Activated T-cell treated with anti-CD3 and anti-CD28 coated beads for 1 hour (primary cell): Measurements from ENCODE around the gene EPHA10.
"Not testable (repeated sequence)": the region's sequence is repeated elsewhere in the genome, so short reads cannot be mapped to it uniquely, and the experiment has no call there.

ENCODE experiments used
- DNase-seq: peaks from one replicate; pipeline ENCODE4 v3.0.0-alpha.2; 2020; ENCODE audit warnings: low read depth

The EPHA10 gene

DNA sequence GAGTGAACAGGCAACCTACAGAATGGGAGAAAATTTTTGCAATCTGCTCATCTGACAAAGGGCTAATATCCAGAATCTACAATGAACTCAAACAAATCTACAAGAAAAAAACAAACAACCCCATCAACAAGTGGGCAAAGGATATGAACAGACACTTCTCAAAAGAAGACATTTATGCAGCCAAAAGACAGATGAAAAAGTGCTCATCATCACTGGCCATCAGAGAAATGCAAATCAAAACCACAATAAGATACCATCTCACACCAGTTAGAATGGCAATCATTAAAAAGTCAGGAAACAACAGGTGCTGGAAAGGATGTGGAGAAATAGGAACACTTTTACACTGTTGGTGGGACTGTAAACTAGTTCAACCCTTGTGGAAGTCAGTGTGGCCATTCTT lies 6.5 kb upstream of the EPHA10 start:
- DNase-seq = not testable (repeated sequence)

DNA sequence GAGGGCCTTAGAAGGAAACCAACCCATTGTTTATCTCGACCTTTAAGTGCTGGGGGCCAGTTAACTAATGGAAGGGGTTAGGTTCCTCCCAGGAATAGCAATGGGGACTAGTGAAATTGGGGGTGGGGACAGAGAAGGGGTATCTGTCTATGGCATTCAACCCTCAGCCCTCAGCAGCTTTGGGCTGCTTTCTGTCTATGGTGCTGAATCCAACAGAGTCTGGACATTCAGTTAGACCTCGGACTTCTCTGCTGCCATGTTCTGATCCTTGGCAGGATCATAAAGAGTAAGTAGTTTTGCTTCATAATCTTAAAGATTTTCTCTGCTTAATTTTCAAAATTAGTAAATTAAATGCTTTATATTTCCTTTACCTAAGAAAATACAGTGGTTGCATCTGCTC lies 2.6 kb upstream of the EPHA10 start:
- no peak for DNase-seq

DNA sequence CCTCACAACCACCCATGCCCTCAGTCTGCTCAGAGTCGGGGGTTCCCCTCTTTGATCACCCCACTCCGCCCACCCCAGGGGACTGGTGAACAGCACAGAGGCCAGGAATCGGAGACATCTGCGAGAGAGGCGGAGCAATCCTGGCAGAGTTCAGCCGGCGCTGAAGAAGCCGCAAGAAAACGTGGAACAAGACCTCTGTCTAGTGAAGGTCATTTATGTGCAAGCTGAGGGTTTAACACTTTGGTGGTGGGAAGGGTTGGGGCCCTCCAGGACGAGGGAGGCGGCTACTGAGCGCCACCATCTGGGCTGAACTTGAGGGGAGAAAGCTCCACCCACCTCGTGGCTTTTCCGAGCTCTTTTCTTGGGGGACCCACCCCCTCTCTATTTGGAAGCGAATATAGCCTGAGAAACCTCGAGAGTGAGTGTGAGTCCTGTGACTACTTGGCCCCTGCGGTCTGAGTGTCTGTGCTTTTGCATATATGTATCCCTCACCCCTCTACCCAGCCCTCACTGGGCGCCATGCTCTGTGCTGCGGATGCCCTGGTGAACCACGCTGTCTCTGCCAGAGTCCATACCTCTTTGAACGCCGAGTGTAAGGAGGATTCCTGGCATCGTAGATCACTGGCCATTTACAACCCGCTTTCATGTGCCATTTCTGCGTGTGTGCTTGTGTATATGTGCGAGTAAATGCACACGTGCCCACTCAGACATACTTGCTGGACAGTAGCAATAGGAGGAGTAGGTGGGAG lies 1.2 kb upstream of the EPHA10 start:
- no peak for DNase-seq

- no peak for DNase-seq
Measured at GRCh38 chr1:37764414-37764825, 500 bp downstream of the EPHA10 start.

DNA sequence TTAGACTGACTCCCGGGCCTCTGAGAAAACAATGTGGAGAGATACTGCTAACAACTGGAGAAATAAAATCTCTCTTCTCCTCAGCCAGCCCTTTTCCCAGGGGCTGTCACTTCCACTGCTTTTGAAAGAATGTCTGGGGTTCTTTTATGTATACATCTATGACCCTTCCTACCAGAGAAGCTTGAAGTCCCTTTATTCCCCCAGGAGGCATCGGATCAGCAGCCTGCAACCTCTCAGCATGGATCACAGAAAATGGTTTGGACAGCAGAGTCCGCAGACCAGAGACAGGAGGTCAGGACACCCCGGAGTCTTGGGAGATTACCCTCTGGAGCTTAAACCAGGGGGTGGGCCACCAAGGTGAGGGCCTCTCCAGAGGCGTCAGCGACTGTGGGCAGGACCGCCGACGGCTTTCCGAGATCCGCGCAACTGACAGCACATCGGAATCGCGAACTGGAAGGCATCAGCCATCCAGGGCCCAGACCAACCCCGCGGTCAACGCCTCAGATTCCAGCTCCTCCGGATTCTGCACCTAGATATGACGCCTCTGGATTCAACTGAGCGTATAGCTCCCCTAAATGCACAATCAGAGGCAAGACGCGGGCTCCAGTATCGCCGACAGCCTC lies 1.0 kb downstream of the EPHA10 start:
- no peak for DNase-seq

GRCh38 chr1:37762516-37762915 lies 2.4 kb downstream of the EPHA10 start:
- no peak for DNase-seq

DNA sequence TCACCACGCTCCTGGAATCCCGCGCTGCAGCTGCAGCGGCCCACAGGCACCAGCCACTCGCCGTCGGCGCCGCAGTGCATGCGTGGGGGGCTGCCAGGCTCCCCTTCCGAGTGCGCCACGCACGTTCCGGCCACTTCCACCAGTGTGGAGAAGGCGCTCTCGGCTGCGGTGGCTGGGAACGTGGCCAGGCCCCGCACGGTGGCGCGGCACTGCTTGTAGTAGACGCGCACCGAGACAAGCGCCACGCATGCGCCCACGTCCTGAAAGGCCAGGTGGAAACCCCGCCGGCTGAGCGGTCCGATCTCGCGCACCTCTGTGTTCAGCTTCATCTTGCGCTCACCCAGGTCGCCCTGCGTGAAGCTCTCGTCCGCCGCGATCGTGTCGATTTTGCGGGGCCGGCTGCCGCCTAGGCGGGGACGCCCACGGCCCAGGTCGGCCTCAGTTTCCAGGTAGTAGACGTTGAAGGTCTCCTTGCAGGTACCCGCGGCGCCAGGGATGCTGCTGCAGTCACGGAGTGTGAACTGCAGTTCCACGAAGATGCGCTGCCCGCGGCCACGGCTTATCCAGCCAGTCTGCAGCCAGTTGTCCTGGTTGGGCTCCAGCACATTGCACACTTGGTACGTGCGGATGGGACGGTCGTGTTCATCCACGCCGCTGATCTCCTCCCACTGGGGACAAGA lies 3.4 kb downstream of the EPHA10 start:
- DNase-seq = no peak

DNA sequence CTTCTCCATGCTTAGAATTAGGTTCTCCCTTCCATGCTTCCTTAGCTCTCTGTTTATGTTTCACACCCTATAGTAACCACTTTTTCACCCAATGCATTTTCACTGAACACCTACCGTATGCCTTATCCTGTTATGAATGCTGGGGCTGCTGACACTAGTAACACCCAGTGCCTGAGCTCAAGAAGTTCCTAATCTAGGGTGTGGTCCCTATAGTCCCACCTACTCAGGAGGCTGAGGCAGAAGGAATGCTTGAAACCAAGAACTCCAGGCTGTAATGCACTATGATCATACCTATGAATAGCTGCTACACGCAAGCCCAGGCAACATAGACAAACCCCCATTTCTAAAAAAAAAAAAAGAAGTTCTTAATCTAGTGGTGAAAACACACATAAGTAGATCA lies 5.5 kb downstream of the EPHA10 start:
- no peak for DNase-seq

GRCh38 chr1:37755951-37756560 lies 8.9 kb downstream of the EPHA10 start:
- DNase-seq = no peak

GRCh38 chr1:37755290-37755689 lies 9.6 kb downstream of the EPHA10 start:
- DNase-seq = no peak

DNA sequence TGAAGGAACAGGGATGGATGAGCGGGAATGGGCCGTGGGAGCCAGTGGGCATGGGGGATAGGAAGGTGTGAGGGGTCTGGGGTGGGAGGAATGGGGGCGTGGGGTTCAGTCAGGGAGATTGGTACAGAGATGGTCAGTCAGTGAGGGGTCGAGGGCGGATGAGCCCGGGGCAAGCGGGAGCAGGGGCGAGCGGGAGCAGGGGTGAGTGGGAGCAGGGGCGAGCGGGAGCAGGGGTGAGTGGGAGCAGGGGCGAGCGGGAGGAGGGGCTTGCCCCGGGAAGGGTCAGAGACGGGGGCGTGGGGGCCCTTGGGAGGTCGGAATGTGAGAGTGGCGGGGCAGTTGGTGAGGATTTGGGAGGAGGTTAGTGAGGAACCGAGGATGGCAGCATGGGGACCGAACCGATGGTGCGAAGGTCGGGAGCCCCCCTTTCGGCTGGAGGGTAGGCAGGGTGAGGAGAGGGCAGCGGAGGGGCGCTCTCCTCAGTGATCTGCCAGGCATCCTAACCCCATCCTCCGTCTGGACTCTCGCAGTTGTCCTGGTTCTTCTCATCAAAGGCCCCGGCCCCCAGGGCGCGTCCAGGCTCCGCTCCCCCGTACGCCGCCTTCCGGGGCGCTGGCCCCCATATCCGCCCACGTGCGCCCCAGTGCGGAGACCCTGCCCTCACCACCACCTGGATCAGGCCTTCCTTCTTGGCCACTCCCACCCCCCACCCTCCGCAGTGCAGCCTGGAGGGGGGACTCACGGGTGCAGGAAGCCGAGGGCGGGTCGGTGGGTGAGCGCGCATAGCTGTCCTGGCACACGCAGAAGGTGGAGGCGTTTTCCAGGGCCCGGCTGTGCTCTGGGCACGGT lies 11.2 kb downstream of the EPHA10 start:
- DNase-seq = no peak

DNA sequence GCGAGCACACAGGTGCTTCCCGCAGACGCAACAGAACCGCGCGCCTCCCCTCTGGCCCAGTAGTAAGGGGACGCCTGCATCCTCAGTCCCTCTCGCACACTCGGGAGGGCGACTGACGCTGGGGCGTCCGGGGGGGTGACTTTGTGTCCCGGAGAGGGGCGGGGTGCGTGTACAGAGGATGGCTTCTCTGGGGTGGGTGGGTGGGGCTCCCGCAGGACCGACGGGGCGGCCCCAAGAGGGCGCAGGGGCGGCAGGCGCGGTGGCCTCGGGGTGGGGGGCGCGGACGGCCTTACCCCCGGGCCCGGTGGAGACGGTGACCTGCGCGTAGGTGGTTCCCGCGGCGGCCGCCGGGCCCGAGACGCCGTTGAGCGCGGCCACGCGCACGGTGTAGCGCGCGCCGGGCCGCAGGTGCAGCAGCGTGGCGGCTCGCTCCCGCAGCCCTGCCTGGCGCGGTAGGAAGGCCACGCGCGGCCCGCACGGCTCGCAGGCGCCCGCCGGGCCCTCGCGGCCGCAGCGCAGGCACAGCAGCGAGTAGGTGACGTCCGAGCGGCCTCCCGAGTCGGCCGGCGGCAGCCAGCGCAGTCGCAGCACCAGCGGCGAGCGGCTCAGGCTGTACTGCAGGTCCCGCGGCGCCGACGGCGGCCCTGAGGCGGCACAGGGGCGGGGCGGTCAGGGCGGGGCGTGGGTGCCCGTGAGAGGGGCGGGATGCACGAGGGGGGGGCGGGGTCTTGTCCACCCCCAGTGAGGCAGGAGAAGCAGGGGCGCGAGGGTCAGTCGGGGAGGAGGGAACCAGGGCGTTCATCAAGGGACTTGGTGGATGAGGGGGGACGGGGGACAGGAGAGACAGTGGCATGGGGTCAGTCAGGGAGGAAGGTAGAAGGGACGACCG lies 12.1 kb downstream of the EPHA10 start:
- DNase-seq = no peak

DNA sequence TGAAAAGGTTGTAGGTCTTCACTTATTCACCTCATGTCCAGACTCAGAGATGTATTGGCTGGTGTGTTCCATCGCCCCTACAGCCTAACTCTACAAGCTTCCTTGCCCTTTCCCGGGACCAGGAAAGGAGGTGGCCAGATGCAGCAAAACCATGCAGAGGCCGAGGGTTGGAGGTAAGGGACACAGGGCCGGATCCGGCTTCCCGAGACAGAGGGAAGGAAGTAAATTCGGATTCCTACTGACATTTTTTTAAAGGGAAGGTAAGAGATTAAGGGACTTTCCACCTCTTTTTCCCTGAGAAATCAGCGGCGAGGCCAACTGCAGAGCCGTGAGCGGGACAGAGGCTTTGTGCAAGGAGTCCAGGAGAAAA lies 12.7 kb downstream of the EPHA10 start:
- DNase-seq = no peak

DNA sequence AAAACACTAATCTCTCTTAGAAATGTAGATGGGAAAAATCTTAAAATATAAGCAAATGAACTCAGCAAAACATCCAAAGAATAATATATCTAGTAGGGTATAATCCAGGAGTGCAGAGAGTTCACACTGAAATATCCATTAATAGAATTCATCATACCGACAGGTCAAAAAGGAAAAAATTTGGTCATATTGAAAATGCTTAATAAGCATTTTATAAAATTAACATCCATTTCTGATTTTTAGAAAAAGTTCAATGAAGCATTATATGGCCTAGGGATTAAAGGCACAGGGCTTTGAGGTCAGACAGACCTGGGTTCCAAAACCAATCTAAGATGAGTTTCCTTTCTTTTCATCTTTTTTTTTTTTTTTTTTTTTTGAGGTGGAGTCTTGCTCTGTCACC lies 16.4 kb downstream of the EPHA10 start:
- no peak for DNase-seq

DNA sequence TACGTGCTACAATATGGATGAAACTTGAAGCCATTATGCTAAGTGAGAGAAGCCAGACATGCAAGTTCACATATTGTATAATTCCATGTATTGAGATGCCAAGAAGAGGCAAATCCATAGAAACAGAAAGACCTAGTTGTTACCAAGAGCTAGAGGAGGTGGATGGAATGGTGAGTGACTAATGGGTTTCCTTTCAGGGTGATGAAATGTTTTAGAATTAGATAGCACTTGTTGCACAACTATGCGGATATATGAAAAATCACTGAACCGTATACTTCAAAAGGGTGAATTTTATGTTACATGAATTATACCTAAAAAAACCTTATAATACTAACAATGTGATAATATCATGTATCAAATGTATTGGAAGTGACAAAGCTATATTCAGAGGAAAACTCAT lies 18.1 kb downstream of the EPHA10 start:
- no peak for DNase-seq

DNA sequence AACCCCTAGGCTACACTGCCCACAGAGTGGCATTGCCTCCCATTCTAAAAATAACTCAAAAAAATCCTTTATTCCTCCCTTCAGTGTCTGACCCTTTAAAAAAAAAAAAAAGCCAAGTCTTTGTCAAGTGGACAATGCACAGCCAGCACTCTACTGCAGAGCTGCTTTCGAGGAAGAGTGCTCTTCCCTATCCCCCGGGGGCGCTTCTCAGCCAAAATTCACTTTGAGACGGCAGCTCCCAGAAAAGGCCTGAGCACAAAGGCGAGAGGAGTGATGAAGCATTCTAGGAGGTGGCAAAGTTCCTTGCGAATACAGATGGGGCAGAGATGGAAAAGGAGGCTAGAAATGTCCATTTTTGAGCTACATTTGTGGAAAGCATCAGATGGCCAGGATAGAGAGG lies 23.3 kb downstream of the EPHA10 start:
- no peak for DNase-seq

GRCh38 chr1:37741130-37741529 lies 23.8 kb downstream of the EPHA10 start:
- DNase-seq = no peak

GRCh38 chr1:37739222-37739621 lies 25.7 kb downstream of the EPHA10 start:
- DNase-seq = no peak

GRCh38 chr1:37738619-37739018 lies 26.3 kb downstream of the EPHA10 start:
- not testable (repeated sequence) for DNase-seq

DNA sequence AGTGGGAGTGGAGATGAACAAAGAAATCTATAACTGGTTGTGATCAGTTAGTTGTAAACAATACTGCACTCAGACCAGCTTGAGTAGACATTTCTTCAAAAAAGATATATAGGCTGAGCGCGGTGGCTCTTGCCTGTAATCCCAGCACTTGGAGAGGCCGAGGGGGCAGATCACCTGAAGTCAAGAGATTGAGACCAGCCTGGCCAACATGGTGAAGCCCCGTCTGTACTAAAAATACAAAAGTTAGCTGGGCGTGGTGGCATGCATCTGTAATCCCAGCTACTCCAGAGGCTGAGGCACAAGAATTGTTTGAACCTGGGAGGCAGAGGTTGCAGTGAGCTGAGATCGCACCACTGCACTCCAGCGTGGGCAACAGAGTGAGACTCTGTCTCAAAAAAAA lies 26.9 kb downstream of the EPHA10 start:
- not testable (repeated sequence) for DNase-seq
